Transverse colon (tissue), 4 donors: ENCODE measurements around the gene CFAP46.

Experiments
- POLR2AphosphoS5 ChIP-seq, 3 donors: sonication (generic); formaldehyde crosslinking; IDR thresholded peaks; one replicate each; pipeline ENCODE4 v1.6.1; 2016; ENCODE audit warnings: antibody characterized with exemption in 3 of 3
- TF ChIP-seq, protein P1 (sequence below), 5 experiments: fragments of 200-600 bp in 3 of 5; fragments of 450-650 bp in 2 of 5; sonication (generic) in 3 of 5; IDR thresholded peaks; 1 replicate in 2 of 5; 2 replicates in 3 of 5; pipeline ENCODE4 v1.5.1; 2016 to 2017; ENCODE audit warnings: antibody characterized with exemption in 5 of 5, inconsistent platforms in 3 of 5, mild to moderate bottlenecking in 2 of 5, moderate library complexity in 1 of 5

DNA sequence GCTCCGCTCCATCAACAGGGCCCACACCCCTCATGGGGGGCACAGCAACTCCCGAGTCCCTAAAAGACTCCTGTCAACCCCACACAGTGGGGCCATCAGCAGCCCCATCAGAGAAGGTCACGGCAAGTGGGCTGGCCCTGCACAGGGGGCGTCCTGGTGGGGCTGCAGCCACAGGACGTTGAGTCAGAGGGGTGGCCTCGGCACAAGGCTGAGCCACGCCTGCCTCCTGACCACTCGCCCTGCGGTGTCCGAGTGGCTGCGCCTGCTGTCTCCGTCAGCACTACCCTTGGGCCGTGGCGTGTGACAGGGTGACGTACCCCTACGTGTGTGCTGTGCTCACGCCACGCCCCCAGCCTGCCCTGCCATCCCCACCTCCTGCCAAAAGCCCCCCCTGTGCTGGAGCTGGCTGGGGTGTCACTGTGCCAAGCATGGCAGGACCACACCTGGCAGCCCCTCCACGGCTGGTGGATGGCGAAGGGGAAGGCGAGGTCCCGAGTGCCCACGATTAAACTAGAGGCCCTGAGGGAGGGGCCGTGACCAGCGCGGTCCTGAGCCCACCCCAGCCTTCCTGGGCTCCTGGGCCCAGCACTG is 130.4 kb downstream of the CFAP46 start:
- no peak for TF ChIP-seq POLR2AphosphoS5 (IDR thresholded peaks at IDR 0.05)
- TF ChIP-seq, protein P1, sequence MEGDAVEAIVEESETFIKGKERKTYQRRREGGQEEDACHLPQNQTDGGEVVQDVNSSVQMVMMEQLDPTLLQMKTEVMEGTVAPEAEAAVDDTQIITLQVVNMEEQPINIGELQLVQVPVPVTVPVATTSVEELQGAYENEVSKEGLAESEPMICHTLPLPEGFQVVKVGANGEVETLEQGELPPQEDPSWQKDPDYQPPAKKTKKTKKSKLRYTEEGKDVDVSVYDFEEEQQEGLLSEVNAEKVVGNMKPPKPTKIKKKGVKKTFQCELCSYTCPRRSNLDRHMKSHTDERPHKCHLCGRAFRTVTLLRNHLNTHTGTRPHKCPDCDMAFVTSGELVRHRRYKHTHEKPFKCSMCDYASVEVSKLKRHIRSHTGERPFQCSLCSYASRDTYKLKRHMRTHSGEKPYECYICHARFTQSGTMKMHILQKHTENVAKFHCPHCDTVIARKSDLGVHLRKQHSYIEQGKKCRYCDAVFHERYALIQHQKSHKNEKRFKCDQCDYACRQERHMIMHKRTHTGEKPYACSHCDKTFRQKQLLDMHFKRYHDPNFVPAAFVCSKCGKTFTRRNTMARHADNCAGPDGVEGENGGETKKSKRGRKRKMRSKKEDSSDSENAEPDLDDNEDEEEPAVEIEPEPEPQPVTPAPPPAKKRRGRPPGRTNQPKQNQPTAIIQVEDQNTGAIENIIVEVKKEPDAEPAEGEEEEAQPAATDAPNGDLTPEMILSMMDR (IDR thresholded peaks at IDR 0.05), result no peak
